GM21529 (cell line): ENCODE measurements around the gene ABCB10.
"Not testable (repeated sequence)": the region's sequence is repeated elsewhere in the genome, so short reads cannot be mapped to it uniquely, and the experiment has no call there.

Experiments
- ATAC-seq: cut with Tn5 transposase; IDR thresholded peaks from one replicate; pipeline ENCODE4 v1.9.1; 2021; ENCODE audit not compliant: unreplicated experiment

ABCB10 gene

DNA sequence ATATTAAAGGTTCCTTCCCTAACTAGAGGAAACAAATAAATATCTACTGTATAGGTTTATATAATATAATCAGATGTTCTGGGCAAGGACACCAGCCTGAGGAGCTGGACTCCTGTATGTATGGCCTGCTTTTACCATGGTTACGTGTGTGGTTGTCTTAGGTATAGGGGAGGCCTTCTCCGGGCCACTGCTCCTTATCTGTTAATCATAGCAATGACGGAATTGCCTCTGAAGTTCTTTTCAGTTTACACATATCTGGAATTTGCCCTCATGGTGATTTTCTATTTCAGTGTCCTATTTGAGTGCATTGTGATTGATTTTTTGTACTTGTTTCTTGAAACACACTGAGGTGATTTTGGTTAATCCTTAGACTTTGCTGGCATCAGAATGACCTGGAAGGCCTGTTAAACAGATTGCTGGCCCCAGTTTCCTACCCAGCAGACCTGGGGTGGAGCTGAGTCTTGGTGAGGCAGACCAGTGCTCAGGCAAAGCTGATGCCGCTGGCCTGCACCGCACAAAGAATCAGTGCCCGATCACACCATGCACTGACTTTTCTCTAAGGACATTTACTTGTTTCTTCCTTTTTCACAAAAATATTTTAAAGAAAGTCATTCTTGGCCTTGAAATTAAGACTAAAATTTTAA is 18.5 kb downstream of the ABCB10 start:
- ATAC-seq, result no peak

DNA sequence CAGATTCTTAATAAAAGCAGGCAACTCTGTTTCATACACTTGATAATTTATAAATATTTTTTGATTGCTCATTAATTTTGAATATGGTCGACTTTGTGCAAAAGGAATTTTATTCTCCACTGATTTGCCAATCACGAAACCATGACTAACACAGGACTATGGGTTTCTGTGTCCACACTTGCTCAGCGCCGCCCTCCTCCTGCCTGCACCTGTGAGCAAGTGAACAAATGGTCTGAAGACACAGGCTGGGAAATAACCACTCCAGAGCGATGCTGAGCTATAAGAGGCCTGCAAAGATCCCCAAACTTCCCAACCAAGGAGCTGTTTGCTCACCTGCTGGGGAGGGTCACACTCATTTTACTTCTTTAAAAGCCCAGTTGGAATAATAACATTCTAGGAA is 19.6 kb downstream of the ABCB10 start:
- ATAC-seq, result no peak

DNA sequence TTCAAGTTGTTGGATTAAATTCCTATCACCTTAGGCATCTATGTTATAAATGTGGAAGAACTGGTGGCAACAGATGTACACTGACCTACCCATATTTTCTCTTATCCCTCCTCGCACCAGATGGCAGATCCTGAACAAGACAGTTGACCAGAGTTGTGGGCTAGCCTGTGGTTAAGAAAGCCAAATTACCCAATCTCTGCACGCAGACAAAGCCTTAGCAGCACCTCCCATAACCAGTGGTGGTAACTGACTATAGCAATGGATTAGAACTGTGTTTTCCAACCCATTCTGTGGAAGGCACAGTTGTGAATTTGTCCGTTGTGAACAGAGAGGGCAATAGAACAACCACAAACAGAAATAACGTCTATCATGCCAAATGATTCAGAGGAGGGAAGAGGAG is 20.6 kb downstream of the ABCB10 start:
- no peak for ATAC-seq

DNA sequence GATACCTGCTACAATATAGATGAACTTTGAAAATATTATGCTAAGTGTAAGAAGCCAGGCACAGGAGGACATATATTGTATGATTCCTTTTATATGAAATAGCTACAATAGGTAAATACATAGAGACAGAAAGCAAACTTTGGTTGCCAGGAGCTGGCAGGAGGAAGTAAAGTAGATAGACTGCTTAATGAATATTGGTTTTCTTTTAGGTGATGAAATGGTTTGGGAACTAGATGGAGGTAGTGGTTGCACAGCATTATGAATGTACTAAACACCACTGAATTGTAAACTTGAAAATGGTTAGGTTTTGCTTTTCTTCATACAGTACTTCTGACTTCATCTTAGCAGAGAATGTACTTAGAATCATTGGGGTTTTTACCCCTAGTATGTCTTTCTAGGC is 21.5 kb downstream of the ABCB10 start:
- no peak for ATAC-seq

DNA sequence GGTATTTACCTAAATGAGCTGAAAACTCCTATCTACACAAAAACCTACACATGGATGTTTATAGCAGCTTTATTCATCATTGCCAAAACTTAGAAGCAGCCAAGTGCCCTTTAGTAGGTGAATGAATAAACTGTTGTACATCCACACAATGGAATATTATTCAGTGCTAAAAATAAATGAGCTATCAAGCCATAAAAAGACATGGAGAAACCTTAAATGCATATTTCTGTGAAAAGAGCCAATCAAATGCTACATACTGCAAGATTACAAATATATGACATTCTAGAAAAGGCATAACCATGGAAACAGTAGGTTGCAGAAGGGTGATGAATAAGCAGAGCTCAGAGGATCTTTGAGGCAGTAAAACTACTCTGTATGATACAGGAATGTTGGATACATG is 23.3 kb downstream of the ABCB10 start:
- ATAC-seq, result no peak

DNA sequence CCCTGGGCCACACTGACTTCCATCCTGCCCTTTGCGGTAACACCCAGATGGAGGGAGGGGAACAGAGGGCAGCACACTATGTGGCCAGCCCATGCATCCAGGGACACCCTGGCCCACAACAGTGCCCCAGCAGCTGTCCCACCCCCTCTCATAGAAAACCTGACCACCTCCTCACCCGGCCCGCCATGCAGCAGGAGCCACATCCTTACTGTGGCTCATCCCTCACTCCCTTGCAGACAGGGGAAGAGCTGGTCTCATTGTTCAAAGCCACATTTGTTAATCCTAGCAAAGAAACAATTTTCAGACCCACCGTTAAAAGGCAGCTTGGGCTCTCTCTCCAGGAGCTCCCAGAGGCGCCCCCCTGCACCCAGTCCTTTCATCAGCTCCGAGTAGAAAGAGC is 27.2 kb downstream of the ABCB10 start:
- no peak for ATAC-seq

DNA sequence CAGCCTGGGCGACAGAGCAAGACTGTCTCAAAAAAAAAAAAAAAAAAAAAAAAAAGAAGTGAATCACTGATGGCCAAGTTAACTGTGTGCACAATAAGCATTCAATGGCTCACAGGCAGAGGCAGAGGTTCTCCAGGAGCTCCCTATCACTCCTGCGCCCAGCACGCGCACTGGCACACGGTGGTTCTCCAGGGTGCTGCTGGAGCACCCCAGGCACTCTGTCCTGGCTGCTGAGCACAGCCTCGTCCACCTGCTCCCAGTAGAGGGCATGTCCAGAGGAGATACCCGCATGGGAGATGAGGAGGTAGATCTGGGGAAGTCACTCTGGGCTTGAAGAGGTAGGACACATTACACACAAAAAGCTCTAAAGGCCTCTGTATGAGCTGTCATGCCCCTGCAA is 28.9 kb downstream of the ABCB10 start:
- ATAC-seq, result no peak

DNA sequence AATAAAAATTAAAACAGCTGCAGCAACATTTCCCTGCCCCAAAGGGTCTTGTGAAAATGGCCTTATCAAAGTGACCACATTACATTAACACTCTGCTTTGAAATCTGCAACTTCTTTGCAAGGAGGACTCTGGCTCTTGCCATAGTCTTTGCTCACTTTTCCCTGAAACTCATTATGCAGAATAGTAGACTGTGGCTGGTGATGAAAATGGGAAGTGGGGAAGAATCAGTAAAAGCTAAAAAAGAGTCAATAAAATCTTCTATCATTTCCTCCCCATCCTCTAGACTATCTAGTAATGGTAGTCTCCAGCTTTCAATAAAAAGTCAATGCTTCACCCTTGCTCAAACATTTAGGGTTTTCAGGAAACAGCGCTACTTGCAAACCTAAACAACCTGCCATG is 31.8 kb downstream of the ABCB10 start:
- no peak for ATAC-seq

DNA sequence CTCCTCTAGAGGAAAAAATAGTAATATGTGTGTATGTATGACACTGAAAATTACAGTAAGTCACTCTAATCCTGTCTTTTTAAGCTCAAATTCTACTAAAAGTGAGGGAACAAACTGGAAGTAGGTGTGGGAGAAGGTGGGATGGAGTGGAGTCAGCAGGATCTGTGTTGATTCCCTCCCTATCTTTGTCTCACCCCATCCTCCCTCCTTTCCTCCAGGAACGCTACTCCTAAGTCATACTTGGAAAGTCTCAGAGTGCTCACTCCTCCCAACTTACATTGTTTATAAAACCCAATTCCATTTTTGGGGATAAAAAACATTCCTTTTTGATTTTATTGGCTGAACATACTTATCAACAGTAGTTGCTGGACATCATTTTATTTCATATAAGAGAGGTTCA is 35.5 kb downstream of the ABCB10 start:
- no peak for ATAC-seq

DNA sequence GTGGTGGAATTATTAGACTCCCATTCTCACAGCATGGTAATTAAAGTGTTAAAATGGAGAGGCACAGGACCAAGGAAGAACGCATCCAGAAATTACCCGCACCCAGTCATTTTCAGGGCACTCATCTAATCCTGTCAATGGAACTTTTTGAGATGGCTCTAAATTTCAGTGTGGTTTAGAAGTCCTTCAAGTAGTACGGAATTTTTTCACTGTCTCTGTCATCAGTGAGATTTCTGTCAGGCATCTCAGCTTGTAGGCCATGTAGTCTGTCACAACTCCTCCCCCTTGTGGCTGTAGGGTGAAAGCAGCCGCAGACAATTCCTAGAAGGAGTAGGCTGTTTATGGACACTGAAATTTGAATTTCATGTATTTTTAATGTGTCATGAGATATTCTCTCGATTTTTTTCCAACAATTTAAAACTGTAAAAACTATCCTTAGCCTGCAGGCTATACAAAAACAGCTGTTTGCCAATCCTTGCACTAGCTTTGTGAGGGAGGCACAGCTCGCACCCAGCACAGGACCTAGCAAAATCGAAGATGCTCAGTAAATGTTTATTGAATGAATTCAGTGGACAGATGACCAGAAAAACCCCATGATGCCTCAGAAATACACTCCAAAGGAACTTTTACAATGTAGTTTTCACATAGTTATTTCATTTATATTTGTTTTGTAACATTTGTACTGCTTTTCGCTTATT is 43.8 kb downstream of the ABCB10 start:
- peak; percentile 80 for ATAC-seq

DNA sequence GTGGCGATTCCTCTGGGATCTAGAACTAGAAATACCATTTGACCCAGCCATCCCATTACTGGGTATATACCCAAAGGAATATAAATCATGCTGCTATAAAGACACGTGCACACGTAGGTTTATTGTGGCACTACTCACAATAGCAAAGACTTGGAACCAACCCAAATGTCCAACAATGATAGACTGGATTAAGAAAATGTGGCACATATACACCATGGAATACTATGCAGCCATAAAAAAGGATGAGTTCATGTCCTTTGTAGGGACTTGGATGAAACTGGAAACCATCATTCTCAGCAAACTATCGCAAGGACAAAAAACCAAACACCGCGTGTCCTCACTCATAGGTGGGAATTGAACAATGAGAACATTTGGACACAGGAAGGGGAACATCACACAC is 46.9 kb downstream of the ABCB10 start:
- not testable (repeated sequence) for ATAC-seq

DNA sequence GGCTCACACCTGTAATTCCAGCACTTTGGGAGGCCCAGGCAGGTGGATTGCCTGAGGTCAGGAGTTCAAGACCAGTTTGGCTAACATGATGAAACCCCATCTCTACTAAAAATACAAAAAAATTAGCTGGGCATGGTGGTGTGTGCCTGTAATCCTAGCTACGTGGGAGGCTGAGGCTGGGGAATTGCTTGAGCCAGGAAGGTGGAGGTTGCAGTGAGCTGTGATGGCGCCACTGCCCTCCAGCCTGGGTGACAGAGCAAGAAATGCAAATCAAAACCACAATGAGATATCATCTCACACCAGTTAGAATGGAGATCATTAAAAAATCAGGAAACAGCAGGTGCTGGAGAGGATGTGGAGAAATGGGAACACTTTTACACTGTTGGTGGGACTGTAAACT is 47.3 kb downstream of the ABCB10 start:
- not testable (repeated sequence) for ATAC-seq

DNA sequence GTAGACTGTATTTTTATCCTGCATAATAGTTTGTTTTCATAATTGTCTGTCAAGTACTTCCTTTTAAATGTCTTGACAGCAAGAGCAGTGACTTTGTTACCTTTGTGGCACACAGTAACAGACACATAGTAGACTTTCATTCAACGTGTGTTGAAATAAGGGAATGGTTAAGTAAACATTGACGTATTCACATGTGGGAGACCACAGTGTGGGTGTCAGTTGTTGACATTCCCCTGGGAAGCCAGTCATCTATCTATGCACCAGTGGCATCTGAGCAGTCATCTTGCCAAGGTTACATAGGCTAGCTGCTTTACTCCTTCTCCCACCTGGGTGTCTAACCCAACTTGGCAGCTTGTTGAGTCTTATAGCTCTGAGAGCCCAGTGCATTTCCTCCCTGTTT is 48.9 kb downstream of the ABCB10 start:
- no peak for ATAC-seq

DNA sequence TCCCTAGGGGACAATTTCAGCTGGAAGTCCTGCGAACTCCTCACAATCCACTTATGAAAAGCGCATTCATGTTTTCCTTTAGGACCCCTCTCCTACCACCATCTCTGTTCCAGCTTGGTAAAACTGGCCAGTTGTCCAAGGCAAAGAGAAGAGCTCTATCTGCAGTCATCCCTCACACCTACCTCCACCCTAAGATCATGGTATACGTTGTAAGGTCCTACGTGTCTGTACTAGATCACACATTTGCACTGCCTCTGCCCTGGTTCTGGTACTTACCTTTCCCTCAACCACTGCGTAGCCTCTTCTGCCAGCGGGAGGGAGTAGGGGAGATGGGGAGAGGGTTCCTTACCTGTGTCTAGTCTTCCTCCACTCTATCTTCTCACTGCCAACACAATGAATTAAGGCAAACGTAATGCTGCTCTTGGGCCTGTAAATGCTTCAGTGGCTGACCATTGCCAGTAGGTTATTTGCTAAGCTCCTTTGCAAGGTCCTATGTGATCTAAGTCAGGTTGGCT is 49.6 kb downstream of the ABCB10 start:
- ATAC-seq, result no peak

DNA sequence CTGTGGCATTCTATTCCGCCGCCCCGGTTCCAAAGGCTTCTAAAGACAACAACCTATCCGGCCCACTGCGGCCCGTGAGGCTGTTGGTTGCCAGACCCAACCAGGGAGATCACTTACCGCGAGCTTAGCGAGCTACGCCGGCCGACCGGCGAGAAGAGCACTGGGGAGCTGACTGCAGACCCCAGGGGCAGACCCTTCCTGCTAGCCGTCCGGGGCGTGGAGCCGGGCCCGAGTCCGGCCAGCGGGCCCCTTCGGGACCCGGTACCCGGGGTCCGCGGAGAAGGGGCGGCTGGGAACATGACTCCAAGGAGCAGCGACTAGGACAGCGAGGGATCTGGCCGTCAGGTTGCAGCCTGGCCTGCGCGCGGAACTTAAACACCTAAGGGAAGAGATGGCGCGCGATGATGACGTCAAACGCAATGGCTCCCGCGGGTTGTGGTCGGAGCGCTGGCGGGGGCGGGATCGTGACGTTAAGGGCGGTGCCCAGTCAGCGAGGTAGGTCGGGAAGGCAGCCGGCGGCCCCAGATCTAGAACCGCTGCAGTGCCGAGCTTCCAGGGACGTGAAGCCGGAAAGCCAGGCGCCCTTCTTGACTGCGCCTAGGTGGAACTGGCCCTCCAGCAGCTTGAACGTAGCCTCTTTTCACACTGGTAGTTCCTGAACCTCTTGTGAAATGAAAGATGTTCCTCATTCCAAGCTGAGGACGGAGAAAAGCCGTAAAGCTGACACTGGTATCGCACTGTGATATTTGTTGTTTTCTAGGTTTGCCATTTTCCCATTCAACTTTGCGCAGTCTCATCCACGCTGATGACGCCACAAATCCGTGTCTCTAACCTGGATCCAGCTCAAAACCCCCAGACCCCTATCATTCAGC is 50.3 kb downstream of the ABCB10 start, which contains the start of gene NUP133:
Gene NUP133 (minus strand): TSS at position 391 of the 872 bp plus-strand sequence. CDS start 92 bp downstream, at position 299.
- ATAC-seq, result peak; percentile 90

DNA sequence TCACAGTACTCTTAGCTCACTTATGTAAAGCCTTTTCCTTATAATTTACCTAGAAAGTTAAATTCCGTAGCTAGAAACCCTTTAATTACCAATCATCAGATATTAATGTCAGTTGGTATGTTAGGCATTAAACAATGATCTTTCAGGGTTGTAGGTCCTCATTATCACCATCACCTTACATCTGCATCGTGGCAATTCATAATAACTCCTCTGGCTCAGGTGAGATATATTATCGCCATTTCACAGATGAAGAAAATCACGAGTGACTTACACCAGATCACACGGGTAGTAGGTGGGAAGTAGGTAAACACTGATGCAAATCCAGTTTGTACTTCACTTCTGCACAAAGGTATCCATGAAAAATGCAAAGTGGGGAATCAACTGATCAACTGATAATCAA is 51.0 kb downstream of the ABCB10 start:
- ATAC-seq, result peak; percentile 2

DNA sequence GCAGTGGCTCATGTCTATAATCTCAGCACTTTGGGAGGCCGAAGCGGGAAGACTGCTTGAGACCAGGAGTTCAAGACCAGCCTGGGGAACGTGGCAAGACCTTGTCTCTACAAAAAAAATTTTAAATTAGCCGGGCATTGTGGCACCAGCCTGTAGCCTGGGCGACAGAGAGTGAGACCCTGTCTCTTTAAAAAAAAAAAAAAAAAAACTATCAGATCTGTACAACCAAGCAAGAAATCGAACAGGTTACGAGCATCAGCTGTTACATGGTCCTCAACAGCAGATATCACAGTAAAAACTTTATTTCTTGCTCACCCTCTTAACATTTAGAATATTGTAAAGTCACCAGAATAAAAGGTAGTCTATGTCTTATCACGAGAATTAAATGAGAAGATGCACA is 51.9 kb downstream of the ABCB10 start:
- ATAC-seq, result no peak

DNA sequence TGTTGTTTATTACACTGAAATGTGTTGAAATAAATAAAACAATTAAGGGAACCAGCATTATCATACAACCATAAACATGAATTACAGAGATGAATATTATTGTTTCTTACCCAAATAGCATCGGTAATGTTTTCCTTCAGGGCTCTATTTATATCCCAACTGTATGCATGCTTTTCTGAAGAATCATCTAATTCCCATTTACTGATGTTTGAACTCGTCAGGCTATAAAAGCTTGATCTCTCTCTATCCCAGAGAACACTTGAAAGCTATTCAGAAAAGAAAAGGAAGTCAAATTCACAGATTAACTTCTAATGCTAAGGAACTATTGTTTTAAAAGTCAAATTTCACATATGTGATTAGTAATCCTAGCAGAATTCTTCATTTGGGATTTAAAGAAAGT is 62.7 kb downstream of the ABCB10 start:
- ATAC-seq, result no peak

DNA sequence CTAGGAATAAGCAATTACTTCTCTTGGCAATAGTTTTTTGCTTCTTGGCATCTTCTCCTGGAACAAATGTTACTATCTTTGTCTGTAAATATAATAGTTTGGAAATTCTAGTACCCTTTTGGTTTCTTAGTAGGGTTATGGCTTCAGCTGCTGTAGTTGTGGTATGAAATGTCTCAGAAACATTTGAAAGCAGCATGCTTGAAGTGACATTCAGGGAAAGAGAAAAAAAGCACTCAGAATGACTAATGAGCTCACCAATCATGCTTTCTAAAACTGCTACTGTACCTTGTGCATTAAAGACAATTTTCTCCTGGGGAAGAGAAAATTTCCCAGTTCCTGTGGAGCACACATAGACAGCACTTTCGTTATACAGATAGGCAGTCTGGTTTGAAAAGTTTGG is 71.3 kb downstream of the ABCB10 start:
- no peak for ATAC-seq

DNA sequence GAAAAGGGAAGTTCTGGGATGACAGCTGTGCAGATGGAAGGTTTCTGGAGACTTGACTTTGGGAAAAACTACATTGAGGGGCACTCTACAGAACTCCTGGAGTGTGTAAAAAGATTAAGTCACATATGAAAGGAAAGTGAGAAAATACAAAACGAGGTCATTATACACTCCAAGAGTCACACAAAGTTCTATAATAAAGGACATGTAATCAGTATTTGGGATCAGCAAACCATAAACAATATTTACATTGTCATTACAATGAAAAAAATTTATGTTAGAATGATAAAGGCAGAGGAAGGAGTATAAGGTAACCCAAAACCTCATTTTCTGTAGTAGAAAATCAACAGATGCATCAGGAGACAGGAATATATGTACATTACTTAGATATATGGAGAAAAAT is 73.2 kb downstream of the ABCB10 start:
- ATAC-seq, result no peak

DNA sequence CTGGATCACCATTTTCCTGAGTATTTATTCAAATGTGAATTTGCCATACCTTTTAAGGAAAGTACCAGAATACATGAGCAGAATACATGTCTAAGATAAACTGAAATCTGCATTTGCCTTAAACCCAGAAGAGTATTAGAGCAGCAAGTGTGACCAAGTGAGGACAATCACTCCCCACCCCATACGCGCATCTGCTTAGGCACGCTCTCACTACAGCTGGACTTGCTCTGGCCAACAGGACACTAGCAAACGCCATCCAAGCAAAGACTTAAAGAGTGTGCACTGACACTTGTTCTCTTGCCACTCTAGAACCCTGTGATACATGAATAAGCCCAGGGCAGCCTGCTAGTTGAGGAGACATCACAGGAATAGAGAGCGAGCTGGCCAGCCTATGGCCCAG is 76.0 kb downstream of the ABCB10 start:
- ATAC-seq, result no peak

DNA sequence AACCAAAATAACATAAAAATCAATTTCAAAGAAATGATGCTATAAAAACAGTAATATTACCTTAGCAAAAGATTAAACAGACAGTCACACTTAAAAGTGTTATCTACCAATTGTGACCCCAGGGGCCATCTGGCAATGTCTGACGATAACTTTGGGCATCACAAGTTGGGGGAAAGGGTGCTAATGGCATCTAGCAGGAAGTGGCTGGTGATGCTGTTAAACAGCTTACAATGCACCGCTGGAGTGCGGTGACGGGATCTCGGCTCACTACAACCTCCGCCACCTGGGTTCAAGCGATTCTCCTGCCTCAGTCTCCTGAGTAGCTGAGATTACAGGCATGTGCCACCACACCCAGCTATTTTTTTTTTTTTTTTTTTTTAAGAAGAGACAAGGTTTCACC is 78.0 kb downstream of the ABCB10 start:
- ATAC-seq, result no peak
